Measurements from ENCODE around the gene ACSS2.
A peak's percentile ranks its signal among the peaks of the same experiment; 100 is the strongest.

The ACSS2 gene

GRCh38 chr20:34951252-34951651, 74.8 kb downstream of the ACSS2 start:
- DNase-seq, result no peak

GRCh38 chr20:34951652-34952051, 75.2 kb downstream of the ACSS2 start:
- peak; percentile 71 for DNase-seq

GRCh38 chr20:34952671-34953070, 76.3 kb downstream of the ACSS2 start:
- DNase-seq, result no peak

GRCh38 chr20:34953960-34954359, 77.5 kb downstream of the ACSS2 start:
- DNase-seq, result no peak

- peak; percentile 43 for DNase-seq
Observed at GRCh38 chr20:34954904-34955230, 78.5 kb downstream of the ACSS2 start.

- peak; percentile 94 for DNase-seq
Observed at GRCh38 chr20:34955231-34956040, 79.0 kb downstream of the ACSS2 start, which contains the start of the genes GSS and MYH7B. TSS of gene GSS (minus strand) at chr20:34955806. CDS start at chr20:34951852, 3,954 bp downstream. TSS of gene MYH7B (plus strand) at chr20:34955868. CDS start at chr20:34978006, 22,138 bp downstream.

- DNase-seq, result no peak
Observed at GRCh38 chr20:34956041-34956458, 79.6 kb downstream of the ACSS2 start.

- no peak for DNase-seq
Observed at GRCh38 chr20:34956751-34957472, 80.5 kb downstream of the ACSS2 start.

GRCh38 chr20:34964486-34964885, 88.1 kb downstream of the ACSS2 start:
- DNase-seq, result no peak

GRCh38 chr20:34965051-34965450, 88.6 kb downstream of the ACSS2 start:
- no peak for DNase-seq

GRCh38 chr20:34967421-34967820, 91.0 kb downstream of the ACSS2 start:
- no peak for DNase-seq

- no peak for DNase-seq
Observed at GRCh38 chr20:34968042-34968775, 91.8 kb downstream of the ACSS2 start.

GRCh38 chr20:34970193-34970840, 93.9 kb downstream of the ACSS2 start:
- DNase-seq, result no peak

- no peak for DNase-seq
Observed at GRCh38 chr20:34970846-34971560, 94.6 kb downstream of the ACSS2 start.

- DNase-seq, result no peak
Observed at GRCh38 chr20:34971561-34972235, 95.3 kb downstream of the ACSS2 start.

GRCh38 chr20:34974246-34974645, 97.8 kb downstream of the ACSS2 start:
- DNase-seq, result no peak

GRCh38 chr20:34976286-34976685, 99.9 kb downstream of the ACSS2 start:
- DNase-seq, result no peak
